Measurements from ENCODE around the gene THSD8. TPM values are rescaled to one million over a fixed set of nuclear protein-coding genes. Genes with fewer than 3 reads are reported as not detected.
A peak's percentile ranks its signal among the peaks of the same experiment; 100 is the strongest.

Gene THSD8
- total RNA-seq, 1 donor from 2014 or later: 2.8 TPM

DNA sequence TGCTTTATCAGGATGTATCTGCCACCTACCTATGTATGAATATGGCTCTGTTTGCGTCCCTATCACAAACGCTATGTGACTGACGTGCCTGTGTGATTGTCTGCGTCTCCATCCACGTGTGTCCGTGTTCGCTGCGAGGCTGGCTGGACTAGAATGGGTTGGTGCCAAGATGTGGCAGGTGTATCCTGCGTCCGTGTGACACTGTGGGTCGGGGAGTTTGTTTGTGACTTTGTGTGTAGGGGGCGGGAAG is 19.8 kb upstream of the THSD8 start:
- DNase-seq (no peak), ATAC-seq (no peak)
- Histone ChIP-seq H3K4me3 (peak overlapping the region; percentile 56), H3K27me3 (no peaks in the 10 kb centered on the region), H3K4me1 (peaks cover 67% of the 10 kb centered on the region), H3K27ac (peak overlapping the region; percentile 100), H3K9me3 (no peaks in the 10 kb centered on the region), H3K36me3 (no peaks in the 10 kb centered on the region)
- intact Hi-C loops (cut with DNase I): no loop called here
- TF ChIP-seq CTCF (IDR thresholded peaks at IDR 0.05): no peak

- Histone ChIP-seq H3K27ac (peak overlapping the region; percentile 100), H3K4me3 (peak overlapping the region; percentile 56), H3K4me1 (peaks cover 68% of the 10 kb centered on the region), H3K27me3 (no peaks in the 10 kb centered on the region), H3K36me3 (no peaks in the 10 kb centered on the region), H3K9me3 (no peaks in the 10 kb centered on the region)
- peak; percentile 20 for TF ChIP-seq CTCF (IDR thresholded peaks at IDR 0.05)
- ATAC-seq (peak; percentile 67), DNase-seq (peak; percentile 96)
- intact Hi-C loops (cut with DNase I): no loop called here
These were observed 19.2 kb upstream of the THSD8 start for GRCh38 chr19:12782424-12783290.

DNA sequence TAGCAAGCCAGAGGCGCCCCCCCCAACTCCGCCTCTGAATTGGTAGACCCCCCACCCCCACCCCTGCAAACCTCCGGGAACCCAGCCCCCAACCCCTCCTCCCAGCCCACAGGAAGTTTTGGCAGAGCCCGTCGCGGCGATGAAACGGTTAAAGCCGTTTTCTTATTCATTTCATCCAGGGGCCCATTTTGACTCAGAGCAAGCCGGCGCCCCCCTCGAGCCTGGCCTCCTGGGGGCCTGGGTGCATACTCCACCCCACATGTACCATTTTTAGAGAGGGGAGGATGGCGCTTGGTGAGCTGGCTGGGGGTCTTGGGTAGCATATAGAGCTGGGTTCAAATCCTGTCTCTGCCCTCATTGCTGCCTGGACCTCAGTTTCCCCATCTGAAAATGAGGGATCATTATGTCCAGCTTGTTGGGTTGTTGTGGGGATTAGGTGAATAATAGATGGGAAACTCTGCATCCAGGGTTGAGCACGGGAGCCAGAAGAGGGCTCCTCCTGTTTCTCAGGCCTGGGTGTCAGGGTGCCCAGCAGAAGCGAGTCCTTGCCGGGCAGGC is 18.5 kb upstream of the THSD8 start:
- Histone ChIP-seq H3K4me1 (peaks cover 75% of the 10 kb centered on the region), H3K4me3 (peak overlapping the region; percentile 56), H3K27ac (peak overlapping the region; percentile 100), H3K36me3 (no peaks in the 10 kb centered on the region), H3K9me3 (no peaks in the 10 kb centered on the region), H3K27me3 (no peaks in the 10 kb centered on the region)
- no peak for ATAC-seq
- intact Hi-C loops (cut with DNase I): no loop called here
- no peak for TF ChIP-seq CTCF (IDR thresholded peaks at IDR 0.05)
- no peak for DNase-seq

DNA sequence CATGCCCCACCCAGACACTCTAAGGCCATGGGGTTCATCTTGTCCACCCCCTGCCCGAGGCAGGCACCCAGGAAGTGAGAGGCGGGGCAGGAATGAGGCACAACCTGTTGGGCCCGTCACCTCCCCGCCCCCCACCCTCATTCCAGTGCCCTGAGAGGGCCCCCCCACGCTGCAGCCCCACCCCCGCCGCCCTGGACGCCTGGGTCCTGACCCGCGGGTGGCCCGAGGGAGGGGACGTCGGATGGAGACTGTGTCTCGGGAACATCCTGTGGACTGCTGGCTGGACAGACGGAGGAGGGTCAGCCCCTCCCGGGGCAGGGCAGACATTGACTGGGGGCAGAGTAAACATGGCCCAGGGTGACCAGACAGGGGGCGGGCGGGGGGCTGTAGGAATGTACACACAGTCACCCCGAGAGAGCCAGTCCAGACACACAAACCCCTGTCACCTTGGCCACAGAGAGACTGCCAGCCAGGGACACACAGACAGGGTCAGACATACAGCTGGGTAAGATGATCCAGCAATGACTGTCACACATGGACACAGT is 17.9 kb upstream of the THSD8 start:
- intact Hi-C loops (cut with DNase I): no loop called here
- no peaks in the 10 kb centered on the region for H3K27me3 ChIP-seq
- H3K27ac ChIP-seq: peak overlapping the region; percentile 100
- ATAC-seq (peak; percentile 21), DNase-seq (peak; percentile 87)
- H3K4me3 ChIP-seq: peak overlapping the region; percentile 56
- no peaks in the 10 kb centered on the region for H3K36me3 ChIP-seq
- H3K9me3 ChIP-seq: no peaks in the 10 kb centered on the region
- TF ChIP-seq CTCF (IDR thresholded peaks at IDR 0.05): no peak
- H3K4me1 ChIP-seq: peaks cover 75% of the 10 kb centered on the region

GRCh38 chr19:12784394-12784870 is 17.4 kb upstream of the THSD8 start:
- TF ChIP-seq CTCF (IDR thresholded peaks at IDR 0.05): no peak
- intact Hi-C loops (cut with DNase I): no loop called here
- H3K27me3 ChIP-seq: no peaks in the 10 kb centered on the region
- H3K9me3 ChIP-seq: no peaks in the 10 kb centered on the region
- DNase-seq: no peak
- peak overlapping the region; percentile 100 for H3K27ac ChIP-seq
- H3K36me3 ChIP-seq: no peaks in the 10 kb centered on the region
- ATAC-seq: no peak
- H3K4me3 ChIP-seq: peak overlapping the region; percentile 56
- H3K4me1 ChIP-seq: peaks cover 75% of the 10 kb centered on the region

Measured in upper lobe of right lung (tissue), 1 donor.